PFSK-1 (cell line): ENCODE results near the gene SLC2A8.

ENCODE experiments used
- POLR2AphosphoS5 ChIP-seq: IDR thresholded peaks from 2 replicates; pipeline ENCODE4 v1.6.1; 2012; ENCODE audit warnings: low read depth, mild to moderate bottlenecking, control low read depth, low read length, moderate library complexity
- REST ChIP-seq, 2 experiments: IDR thresholded peaks; 2 replicates each; pipeline versions ENCODE4 v1.6.1 to v1.8.0; 2011 to 2012; ENCODE audit warnings: low read depth in 2 of 2, low read length in 2 of 2, control low read depth in 1 of 2, inconsistent platforms in 1 of 2, mild to moderate bottlenecking in 1 of 2, moderate library complexity in 1 of 2; ENCODE audit not compliant: insufficient read depth in 1 of 2

GRCh38 chr9:127392976-127393375 lies 4.0 kb upstream of the SLC2A8 start:
- TF ChIP-seq POLR2AphosphoS5 (no peak), REST (IDR thresholded peaks at IDR 0.05; ENCODE audit: insufficient read depth in 1 of 2, low read depth in 2 of 2, low read length in 2 of 2) (no peak)
